ENCODE results near the gene USP15. TPM values are rescaled to one million over a fixed set of nuclear protein-coding genes. Genes with fewer than 3 reads are reported as not detected.

USP15 gene
- total and polyA plus RNA-seq, 2 of the 4 experiments (the other 2 are of a cell fraction) = 28.5 to 49.6 TPM

DNA sequence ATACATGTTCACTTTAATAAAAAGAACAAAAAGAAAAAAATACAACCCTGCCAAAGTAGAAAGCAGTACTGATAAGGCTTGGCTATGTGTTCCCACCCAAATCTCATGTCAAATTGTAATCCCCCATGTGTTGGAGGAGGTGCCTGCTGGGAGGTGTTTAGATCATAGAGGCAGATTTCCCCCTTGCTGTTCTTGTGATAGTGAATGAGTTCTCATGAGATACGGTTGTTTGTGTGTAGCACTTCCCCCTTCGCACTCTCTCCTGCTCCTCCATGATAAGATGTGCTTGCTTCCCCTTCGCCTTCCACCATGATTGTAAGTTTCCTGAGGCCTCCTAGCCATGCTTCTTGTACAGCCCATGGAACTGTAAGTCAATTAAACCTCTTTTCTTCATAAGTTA lies 59.9 kb downstream of the USP15 start:
- H3K27ac ChIP-seq (ENCODE audit: insufficient read depth, low read length) = no peak overlapping the region
- no peak overlapping the region for H3K4me2 ChIP-seq (ENCODE audit: low read depth, low read length)
- no peak overlapping the region for H3K4ac ChIP-seq (ENCODE audit: low read depth, low read length)
- H4K8ac ChIP-seq (ENCODE audit: low read depth in 2 of 2, low read length in 2 of 2) = no peak overlapping the region
- H3K4me3 ChIP-seq (ENCODE audit: insufficient read depth, low read depth, low read length) = no peak overlapping the region
- no peak overlapping the region for H2BK20ac ChIP-seq (ENCODE audit: low read depth, low read length)
- BruUV-seq (replicated peaks) = no TSS peak
- H3K4me1 ChIP-seq (ENCODE audit: control insufficient read depth, insufficient read depth, low read length) = no peaks in the 10 kb centered on the region
- no peak overlapping the region for H2BK120ac ChIP-seq (ENCODE audit: low read depth, low read length)
- ATAC-seq (ENCODE audit: low read depth) (no peak), DNase-seq (no peak)
- TF ChIP-seq MAZ (IDR thresholded peaks at IDR 0.05; ENCODE audit: borderline replicate concordance, low read depth, low read length) (no peak), RAD21 (IDR thresholded peaks at IDR 0.05; ENCODE audit: low read length) (no peak), SMC3 (IDR thresholded peaks at IDR 0.05; ENCODE audit: low read depth, low read length) (no peak), MAFK (IDR thresholded peaks at IDR 0.05; ENCODE audit: low read depth, low read length) (no peak), NFE2L2 (IDR thresholded peaks at IDR 0.05; ENCODE audit: low read depth, low read length) (no peak), MXI1 (IDR thresholded peaks at IDR 0.05; ENCODE audit: borderline replicate concordance, low read depth, low read length) (no peak), POLR2A (IDR thresholded peaks at IDR 0.05; ENCODE audit: low read depth, low read length) (no peak), RCOR1 (IDR thresholded peaks at IDR 0.05; ENCODE audit: insufficient replicate concordance, low read length) (no peak), RFX5 (IDR thresholded peaks at IDR 0.05; ENCODE audit: low read depth, low read length) (no peak), BHLHE40 (IDR thresholded peaks at IDR 0.05; ENCODE audit: low read depth, low read length) (no peak), CEBPB (IDR thresholded peaks at IDR 0.05; ENCODE audit: low read depth, low read length) (no peak), CHD1 (IDR thresholded peaks at IDR 0.05; ENCODE audit: low read depth, low read length) (no peak), USF2 (IDR thresholded peaks at IDR 0.05; ENCODE audit: low read depth, low read length) (no peak)
- TF ChIP-seq, protein P1, sequence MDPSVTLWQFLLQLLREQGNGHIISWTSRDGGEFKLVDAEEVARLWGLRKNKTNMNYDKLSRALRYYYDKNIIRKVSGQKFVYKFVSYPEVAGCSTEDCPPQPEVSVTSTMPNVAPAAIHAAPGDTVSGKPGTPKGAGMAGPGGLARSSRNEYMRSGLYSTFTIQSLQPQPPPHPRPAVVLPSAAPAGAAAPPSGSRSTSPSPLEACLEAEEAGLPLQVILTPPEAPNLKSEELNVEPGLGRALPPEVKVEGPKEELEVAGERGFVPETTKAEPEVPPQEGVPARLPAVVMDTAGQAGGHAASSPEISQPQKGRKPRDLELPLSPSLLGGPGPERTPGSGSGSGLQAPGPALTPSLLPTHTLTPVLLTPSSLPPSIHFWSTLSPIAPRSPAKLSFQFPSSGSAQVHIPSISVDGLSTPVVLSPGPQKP (IDR thresholded peaks at IDR 0.05; ENCODE audit: borderline replicate concordance, low read depth, low read length) = no peak
- no peak overlapping the region for H3K56ac ChIP-seq (ENCODE audit: extremely low read depth, insufficient read depth, low read length)
- no peak overlapping the region for H3K23ac ChIP-seq (ENCODE audit: low read depth, low read length)
- in situ Hi-C loops (cut with MboI; ENCODE audit: low sequenced_read_pairs) = no loop called here
- H2AK5ac ChIP-seq (ENCODE audit: low read depth, low read length) = no peak overlapping the region
- H3K9ac ChIP-seq (ENCODE audit: low read depth, low read length) = no peak overlapping the region
- no peak overlapping the region for H4K5ac ChIP-seq (ENCODE audit: low read depth, low read length)
- POLR2A ChIA-PET (ENCODE audit: unreplicated experiment) = no interaction called here
- no peaks in the 10 kb centered on the region for H3K27me3 ChIP-seq (ENCODE audit: control insufficient read depth, insufficient read depth, low read length)
- H4K91ac ChIP-seq (ENCODE audit: insufficient read depth, low read depth, low read length) = no peak overlapping the region
- H3K18ac ChIP-seq (ENCODE audit: low read depth, low read length) = no peak overlapping the region
- H2AFZ ChIP-seq (replicated peaks; ENCODE audit: low read length, poor library complexity) = no peak overlapping the region
- H3K36me3 ChIP-seq (ENCODE audit: control insufficient read depth, insufficient read depth, low read length) = peaks cover 9% of the 10 kb centered on the region
- dilution Hi-C loops (cut with HindIII; ENCODE audit: low sequenced_read_pairs, unreplicated experiment) = no loop called here
- no peaks in the 10 kb centered on the region for H4K20me1 ChIP-seq (ENCODE audit: insufficient read depth, low read length)
- H3K79me1 ChIP-seq (ENCODE audit: low read depth in 1 of 2, low read length in 2 of 2) = peaks cover 0 to 22% of the 10 kb centered on the region in 2 experiments; a peak in 3 of 4 replicates
- H2BK15ac ChIP-seq (ENCODE audit: low read depth, low read length) = no peak overlapping the region
- H3K9me3 ChIP-seq (ENCODE audit: control insufficient read depth, insufficient read depth, low read length) = no peaks in the 10 kb centered on the region
- intact Hi-C loops (cut with micrococcal nuclease) = loop anchor here (5.0 kb wide), 1 partner anchor 38 kb away; no protein-coding TSS in a partner anchor
- no peaks in the 10 kb centered on the region for H3K9me1 ChIP-seq (ENCODE audit: insufficient read depth, low read length)
- CTCF ChIA-PET = no interaction called here
- H2BK5ac ChIP-seq (ENCODE audit: low read depth, low read length, poor library complexity, severe bottlenecking) = no peak overlapping the region
- WGBS, 2 experiments (ENCODE audit: extremely low coverage in 2 of 2, insufficient read length in 1 of 2) = no CpG with 5 or more reads among the region's 3 CpGs
- H2AK9ac ChIP-seq (replicated peaks; ENCODE audit: low read depth, low read length, poor library complexity) = no peak overlapping the region
- no peak overlapping the region for H3K14ac ChIP-seq (replicated peaks; ENCODE audit: low read depth, low read length)

All from IMR-90 (cell line).